NCI-H2227 (cell line): ENCODE data around the gene EFL1.
"Not testable (repeated sequence)": the region's sequence is repeated elsewhere in the genome, so short reads cannot be mapped to it uniquely, and the experiment has no call there.

Experiments
- DNase-seq: peaks from one replicate; lab custom pipeline; 2025; ENCODE audit not compliant: unreplicated experiment; lab: John Stamatoyannopoulos, UW

Gene EFL1

GRCh38 chr15:82197733-82198594 is 64.6 kb downstream of the EFL1 start:
- DNase-seq, result peak; percentile 75

GRCh38 chr15:82196353-82196752 is 66.2 kb downstream of the EFL1 start:
- DNase-seq, result no peak

- not testable (repeated sequence) for DNase-seq
These were observed 66.7 kb downstream of the EFL1 start for GRCh38 chr15:82195818-82196217.

DNA sequence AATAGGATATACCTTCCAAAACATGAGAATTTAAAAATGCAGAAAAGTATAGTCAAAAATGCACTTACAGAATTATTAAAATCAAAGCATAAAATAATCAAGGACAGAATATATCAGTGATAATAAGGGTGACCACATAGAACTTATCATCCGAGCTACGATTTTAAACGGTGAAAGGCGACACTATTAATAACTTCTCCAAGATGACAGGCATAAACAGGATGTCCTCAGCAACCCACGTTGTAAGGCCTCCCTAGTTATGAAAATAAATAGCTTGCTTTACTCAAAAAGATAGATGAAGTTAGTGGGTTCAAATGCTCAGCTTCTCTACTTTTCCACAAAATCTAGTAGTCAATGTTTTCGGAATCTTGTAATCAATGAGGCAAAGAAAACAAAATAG is 68.0 kb downstream of the EFL1 start:
- not testable (repeated sequence) for DNase-seq

GRCh38 chr15:82193435-82193834 is 69.1 kb downstream of the EFL1 start:
- DNase-seq, result not testable (repeated sequence)

- DNase-seq, result not testable (repeated sequence)
These were observed 70.1 kb downstream of the EFL1 start for GRCh38 chr15:82192394-82192793.

DNA sequence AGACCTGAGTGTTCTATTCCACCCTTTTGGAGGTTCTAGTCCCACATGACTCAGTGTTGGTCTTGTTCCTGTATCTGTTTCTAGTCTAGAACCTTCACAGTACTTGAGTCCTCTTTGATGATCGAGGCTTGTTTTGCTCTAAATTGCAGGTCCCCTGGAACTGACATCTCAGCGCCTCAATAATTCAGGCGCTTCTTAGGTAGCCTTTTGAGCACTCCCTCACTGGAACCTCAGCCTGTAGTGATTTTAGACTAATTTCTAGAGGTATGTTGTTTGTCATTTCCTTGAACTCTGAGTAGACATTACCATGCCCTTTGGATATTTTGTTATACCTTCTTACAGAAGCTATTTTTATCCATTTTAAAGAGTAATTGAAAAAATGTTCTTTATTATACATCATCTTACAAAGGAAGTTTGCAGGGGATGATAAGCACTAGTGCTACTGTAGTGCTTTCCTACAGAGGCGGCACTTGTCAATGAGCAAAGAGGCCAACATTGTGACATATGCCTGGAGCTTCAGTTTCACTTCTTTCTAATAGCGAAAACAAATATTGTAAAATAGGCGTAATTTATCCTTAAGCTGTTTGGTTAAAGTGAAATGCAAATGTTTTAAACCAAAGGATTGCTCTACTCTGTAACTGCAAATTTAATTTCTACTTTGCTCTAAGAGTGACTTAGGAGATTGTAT is 75.7 kb downstream of the EFL1 start:
- DNase-seq, result no peak

GRCh38 chr15:82186161-82186560 is 76.4 kb downstream of the EFL1 start:
- DNase-seq, result no peak

DNA sequence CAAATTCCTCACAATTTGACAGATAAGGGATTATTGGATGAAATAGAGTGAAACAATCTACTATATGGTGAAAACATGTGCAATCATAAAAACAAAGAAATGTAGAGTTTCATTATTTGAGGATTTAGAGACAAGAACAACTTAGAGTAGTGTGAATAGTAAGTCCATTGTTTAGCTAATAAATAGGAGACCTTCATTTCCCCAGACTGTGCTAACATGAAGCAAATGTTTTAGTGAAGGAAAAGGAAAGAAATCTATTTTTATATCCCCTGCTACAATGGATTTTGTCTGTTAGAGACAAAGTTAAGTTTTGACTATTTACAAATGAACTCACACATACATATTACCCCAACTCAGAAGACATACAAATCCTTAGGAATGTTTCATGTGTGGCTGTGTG is 77.8 kb downstream of the EFL1 start:
- DNase-seq, result no peak

DNA sequence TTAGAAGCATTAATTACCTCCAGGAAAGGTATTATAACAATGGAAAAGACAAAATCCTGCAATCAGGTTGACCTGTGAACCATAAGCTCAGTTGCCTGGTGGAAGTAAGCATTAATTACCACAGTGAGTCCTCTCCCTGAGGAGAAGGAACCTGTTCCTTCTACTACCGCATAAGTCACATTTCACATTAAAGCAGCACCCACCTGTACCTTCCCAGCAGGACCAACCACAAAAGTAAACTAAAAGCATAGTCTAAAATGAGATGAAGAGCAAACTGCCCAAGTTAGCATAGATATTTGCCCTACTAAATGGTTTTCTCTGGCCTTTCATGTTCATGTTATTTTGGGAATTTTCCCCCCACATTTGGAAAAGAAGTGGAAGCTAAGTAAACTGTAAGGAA is 78.2 kb downstream of the EFL1 start:
- no peak for DNase-seq

DNA sequence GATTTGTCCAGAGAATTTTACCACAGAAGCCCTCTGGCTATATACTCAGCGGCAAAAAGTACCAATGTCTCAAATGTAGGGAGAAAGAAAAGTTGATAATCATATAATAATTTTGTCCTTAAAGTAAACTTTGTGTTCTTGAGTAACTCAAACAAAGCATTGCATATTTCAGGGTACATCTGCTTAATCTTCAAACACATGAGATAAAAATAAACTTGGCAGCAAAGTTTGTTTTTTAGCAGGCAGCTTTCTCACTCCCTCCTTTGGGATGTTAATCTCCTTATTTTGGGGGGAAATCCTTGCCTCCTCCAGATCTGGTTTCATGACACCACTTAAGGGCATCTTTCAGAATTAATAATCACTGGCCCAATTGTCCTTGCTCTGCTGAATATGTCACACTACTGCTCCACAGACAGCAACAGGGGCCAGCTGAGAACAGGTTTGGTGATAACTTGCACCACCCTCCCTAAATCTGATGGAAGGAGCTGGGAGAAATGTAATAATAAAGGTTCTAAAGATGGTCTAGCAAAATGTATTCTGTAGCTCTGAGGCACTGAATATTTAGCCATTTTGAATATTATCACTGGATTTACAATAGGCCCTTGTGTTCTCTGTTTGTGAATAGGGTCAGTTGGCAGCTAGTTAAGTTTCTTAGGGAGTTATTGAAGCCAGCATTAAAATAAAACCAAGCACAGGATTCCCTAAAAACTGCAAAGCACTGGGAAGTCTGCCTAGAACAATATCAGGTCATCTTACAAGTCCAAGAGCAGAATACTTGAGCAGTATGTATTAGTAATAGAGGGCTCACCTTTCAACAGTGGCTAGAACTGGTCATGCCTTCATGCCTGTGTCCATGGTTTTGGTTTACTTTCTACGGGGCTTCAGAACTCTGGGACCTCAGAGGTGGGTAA is 79.2 kb downstream of the EFL1 start:
- no peak for DNase-seq

- no peak for DNase-seq
These were observed 81.2 kb downstream of the EFL1 start for GRCh38 chr15:82181371-82181770.

GRCh38 chr15:82178061-82178460 is 84.5 kb downstream of the EFL1 start:
- no peak for DNase-seq

DNA sequence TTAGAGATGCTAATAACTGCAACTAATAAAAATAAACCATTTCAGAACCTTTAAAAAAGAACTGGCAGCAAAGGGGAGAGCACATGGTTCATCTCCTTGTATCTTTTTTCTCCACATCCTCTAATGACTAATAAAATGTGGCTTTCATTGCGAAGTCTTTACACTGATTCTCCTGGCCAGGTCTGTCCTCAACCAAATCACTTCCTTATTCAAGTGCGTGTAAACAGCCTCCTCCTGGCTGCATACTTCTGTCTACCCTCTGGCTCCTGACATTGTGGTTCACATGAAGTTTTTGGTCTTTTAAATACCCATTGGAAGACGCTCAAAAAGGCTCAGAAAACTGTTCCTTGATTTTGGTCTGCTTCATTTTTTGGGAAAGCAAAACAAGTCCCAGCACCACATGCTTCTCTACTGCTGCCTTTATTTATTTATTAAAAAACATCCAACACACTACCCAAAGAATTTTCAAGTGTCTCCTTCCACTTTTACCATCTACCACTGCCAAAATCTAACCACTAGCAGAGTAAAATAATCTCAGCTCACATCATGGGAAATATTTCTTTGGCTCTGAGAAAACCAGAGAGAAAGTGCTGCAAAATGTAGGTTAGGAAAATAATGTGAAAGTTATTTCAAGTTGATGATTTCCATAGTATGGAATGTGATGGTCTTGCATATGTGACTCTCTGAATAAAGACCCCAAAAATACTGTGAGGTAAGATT is 85.1 kb downstream of the EFL1 start:
- DNase-seq, result no peak

GRCh38 chr15:82176542-82176941 is 86.0 kb downstream of the EFL1 start:
- DNase-seq, result no peak

- no peak for DNase-seq
These were observed 87.9 kb downstream of the EFL1 start for GRCh38 chr15:82174471-82175235.

- DNase-seq, result no peak
These were observed 89.4 kb downstream of the EFL1 start for GRCh38 chr15:82173108-82173507.

DNA sequence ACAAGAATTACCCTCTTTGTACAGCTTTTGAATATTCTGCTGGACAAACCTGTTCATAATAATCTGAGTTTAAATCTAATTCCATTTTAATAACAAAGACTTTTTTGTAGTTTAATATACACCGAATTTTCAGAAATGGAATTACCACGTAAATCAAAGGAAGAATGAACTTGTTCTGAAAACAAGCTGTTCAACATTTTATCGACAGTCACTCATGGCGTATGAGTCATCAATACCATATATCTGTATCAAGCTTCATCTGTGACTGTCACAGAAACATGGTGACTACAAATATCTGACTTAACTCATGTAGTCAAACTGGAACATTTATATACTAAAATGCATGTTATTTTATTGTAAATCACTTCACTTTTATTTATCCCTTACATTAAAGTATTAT is 90.0 kb downstream of the EFL1 start:
- no peak for DNase-seq

DNA sequence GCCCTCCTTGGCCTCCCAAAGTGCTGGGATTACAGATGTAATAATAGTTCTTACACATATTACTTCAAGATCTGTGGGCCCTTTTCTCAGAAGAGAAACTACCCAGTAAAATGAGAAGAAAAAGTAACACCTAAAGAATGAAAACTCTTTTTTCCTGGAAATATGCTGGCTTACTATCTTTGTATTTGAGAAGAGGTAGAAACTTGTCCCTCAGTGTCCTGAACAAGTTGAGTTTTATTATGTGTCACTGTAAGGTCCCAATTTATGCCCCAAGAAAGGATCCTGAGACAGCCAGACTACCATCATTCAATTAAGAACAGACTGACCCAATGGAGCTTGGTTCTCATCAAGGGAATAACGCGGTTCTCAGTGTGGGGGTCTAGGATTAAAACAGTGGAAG is 93.8 kb downstream of the EFL1 start:
- DNase-seq, result no peak

DNA sequence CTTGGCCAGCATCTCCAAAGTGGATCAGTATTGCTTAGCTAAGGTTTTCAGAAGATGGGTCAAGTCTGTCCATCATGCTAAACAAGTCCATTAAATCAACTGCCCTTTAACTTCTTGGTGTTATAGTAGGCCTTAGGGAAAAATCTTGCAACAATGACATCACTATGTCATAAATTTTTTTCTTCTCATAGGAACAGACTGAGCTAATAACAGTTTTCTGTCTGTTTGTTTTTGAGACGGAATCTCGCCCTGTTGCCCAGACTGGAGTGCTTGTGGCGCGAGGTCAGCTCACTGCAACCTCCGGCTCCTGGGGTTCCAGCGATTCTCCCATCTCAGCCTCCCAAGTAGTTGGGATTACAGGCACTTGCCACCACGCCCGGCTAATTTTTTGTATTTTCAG is 94.2 kb downstream of the EFL1 start:
- DNase-seq, result no peak
